ENCODE data around the gene CTNND2.

The CTNND2 gene

GRCh38 chr5:11527652-11528349 is 376.4 kb downstream of the CTNND2 start (continued):
- TF ChIP-seq ZSCAN5A (tag by site-specific recombination; IDR thresholded peaks at IDR 0.05) (no peak), ZNF433 (tag by site-specific recombination; IDR thresholded peaks at IDR 0.05; ENCODE audit: low read depth) (no peak)

GRCh38 chr5:11525020-11525419 is 379.2 kb downstream of the CTNND2 start:
- POLR2A ChIA-PET = no interaction called here
- CTCF ChIA-PET = interaction anchor here (0.6 kb wide), 1 partner anchor 1333 kb away, joined by 3 read pairs; no protein-coding TSS in a partner anchor
- Histone ChIP-seq H3K4me3 (ENCODE audit: low read depth, low read length) (no peak overlapping the region), H3K4me1 (ENCODE audit: control insufficient read depth, insufficient read depth, low read length) (no peaks in the 10 kb centered on the region), H3K36me3 (ENCODE audit: control insufficient read depth in 2 of 2, insufficient read depth in 1 of 2, low read length in 2 of 2) (no peaks in the 10 kb centered on the region), H3K27ac (ENCODE audit: extremely low read depth, low read depth, low read length) (no peak overlapping the region), H3K9me3 (ENCODE audit: control insufficient read depth, insufficient read depth, low read depth, low read length) (no peaks in the 10 kb centered on the region)
- TF ChIP-seq ZSCAN18 (tag by site-specific recombination; IDR thresholded peaks at IDR 0.05) (no peak), ZBTB11 (tag by site-specific recombination; conservative IDR thresholded peaks at IDR 0.05; ENCODE audit: low read depth) (no peak), ZNF670 (tag by site-specific recombination; IDR thresholded peaks at IDR 0.05; ENCODE audit: low read depth) (no peak), ZNF138 (tag by site-specific recombination; IDR thresholded peaks at IDR 0.05; ENCODE audit: borderline replicate concordance) (no peak), ZNF16 (tag by site-specific recombination; IDR thresholded peaks at IDR 0.05; ENCODE audit: low read depth) (no peak), ZNF792 (tag by site-specific recombination; IDR thresholded peaks at IDR 0.05) (no peak), ZNF549 (tag by site-specific recombination; IDR thresholded peaks at IDR 0.05) (no peak), ZNF791 (tag by site-specific recombination; IDR thresholded peaks at IDR 0.05) (no peak), ZNF843 (tag by site-specific recombination; IDR thresholded peaks at IDR 0.05) (no peak), ZNF302 (tag by site-specific recombination; IDR thresholded peaks at IDR 0.05; ENCODE audit: low read depth) (no peak), ZNF398 (tag by site-specific recombination; IDR thresholded peaks at IDR 0.05) (no peak)

- TF ChIP-seq ZNF174 (tag by site-specific recombination; IDR thresholded peaks at IDR 0.05) (no peak), ZBTB26 (tag by site-specific recombination; optimal IDR thresholded peaks at IDR 0.05) (no peak), ZNF24 (tag by site-specific recombination; IDR thresholded peaks at IDR 0.05) (no peak), ZNF670 (tag by site-specific recombination; IDR thresholded peaks at IDR 0.05; ENCODE audit: low read depth) (no peak), ZNF768 (tag by site-specific recombination; IDR thresholded peaks at IDR 0.05) (no peak), BCL11B (tag by site-specific recombination; IDR thresholded peaks at IDR 0.05; ENCODE audit: low read depth) (no peak), ZNF132 (tag by site-specific recombination; IDR thresholded peaks at IDR 0.05; ENCODE audit: borderline replicate concordance) (no peak), ZNF621 (tag by site-specific recombination; IDR thresholded peaks at IDR 0.05) (no peak), ZNF560 (tag by site-specific recombination; IDR thresholded peaks at IDR 0.05; ENCODE audit: borderline replicate concordance) (no peak), ZNF266 (tag by site-specific recombination; IDR thresholded peaks at IDR 0.05; ENCODE audit: low read depth) (no peak)
- Histone ChIP-seq H3K4me3 (ENCODE audit: low read depth, low read length) (no peak overlapping the region), H3K9me3 (ENCODE audit: control insufficient read depth, insufficient read depth, low read depth, low read length) (no peaks in the 10 kb centered on the region), H3K4me1 (ENCODE audit: control insufficient read depth, insufficient read depth, low read length) (no peaks in the 10 kb centered on the region), H3K27ac (ENCODE audit: extremely low read depth, low read depth, low read length) (no peak overlapping the region), H3K36me3 (ENCODE audit: control insufficient read depth in 2 of 2, insufficient read depth in 1 of 2, low read length in 2 of 2) (no peaks in the 10 kb centered on the region)
- ChIA-PET CTCF (no interaction called here), POLR2A (no interaction called here)
These were observed 380.1 kb downstream of the CTNND2 start for GRCh38 chr5:11524188-11524587.
